NCI-H128 (cell line): ENCODE data around the gene MX2.
"Not testable (repeated sequence)": the region's sequence is repeated elsewhere in the genome, so short reads cannot be mapped to it uniquely, and the experiment has no call there.

Experiments used
- DNase-seq: peaks from one replicate; lab custom pipeline; 2025; ENCODE audit not compliant: unreplicated experiment; lab: John Stamatoyannopoulos, UW

Gene MX2

GRCh38 chr21:41338455-41338854 is 23.4 kb upstream of the MX2 start:
- DNase-seq = peak; percentile 14

DNA sequence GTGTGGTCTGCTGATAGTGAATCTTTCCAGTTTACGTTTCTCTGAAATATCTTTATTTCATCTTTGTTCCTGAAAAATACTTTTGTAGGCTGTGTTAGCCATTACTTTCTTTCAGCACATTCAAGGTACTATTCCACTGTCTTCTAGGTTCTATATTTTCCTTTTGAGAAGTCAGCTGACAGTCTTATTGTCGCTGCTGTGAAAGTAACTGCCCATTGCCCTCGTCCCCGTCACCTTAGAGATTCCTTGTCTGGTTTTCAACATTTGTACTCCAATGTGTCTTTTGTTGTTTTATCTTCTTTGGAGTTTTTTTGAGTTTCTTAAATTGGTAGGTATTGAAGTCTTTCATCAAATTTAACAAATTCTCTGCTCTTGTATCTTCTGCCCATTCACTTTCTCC is 19.8 kb upstream of the MX2 start:
- DNase-seq = no peak

DNA sequence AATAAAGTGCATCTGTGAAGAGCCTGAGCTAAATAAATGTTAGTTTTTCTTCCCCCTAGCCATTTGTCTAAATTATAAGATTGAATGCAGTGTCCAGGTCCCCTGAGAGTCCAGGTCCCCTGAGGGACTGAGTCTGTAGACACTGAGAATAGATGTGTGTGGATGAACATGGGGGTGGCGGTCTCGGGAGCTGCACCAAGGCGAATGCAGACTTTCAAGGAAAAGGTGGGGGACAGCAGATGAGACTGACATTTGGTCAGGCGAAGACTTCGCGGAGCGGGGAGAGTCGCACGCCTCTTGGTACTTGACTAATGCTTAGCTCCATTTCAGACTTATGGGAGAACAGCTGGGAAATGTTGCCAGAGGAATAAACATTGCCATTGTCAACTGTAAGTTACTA is 17.7 kb upstream of the MX2 start:
- DNase-seq = no peak

GRCh38 chr21:41345356-41345755 is 16.5 kb upstream of the MX2 start:
- no peak for DNase-seq

GRCh38 chr21:41345934-41346685 is 15.7 kb upstream of the MX2 start:
- no peak for DNase-seq

GRCh38 chr21:41346758-41347157 is 15.1 kb upstream of the MX2 start:
- DNase-seq = no peak

DNA sequence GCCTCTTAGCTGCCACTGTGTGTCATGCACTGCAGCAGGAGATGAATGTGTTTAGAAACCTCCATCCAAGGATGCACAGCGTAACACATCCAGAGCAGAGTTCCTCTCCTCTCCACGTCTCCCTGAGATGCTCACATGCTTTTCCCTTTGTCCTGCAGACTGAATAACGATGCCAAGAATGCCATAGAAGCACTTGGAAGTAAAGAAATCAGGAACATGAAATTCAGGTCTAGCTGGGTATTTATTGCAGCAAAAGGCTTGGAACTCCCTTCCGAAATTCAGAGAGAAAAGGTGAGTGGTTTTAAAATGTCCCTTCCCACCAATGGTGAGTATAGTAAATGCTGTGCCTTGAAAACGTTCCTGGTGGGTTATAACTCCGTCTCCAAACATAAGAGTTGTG is 13.4 kb upstream of the MX2 start:
- DNase-seq = no peak

DNA sequence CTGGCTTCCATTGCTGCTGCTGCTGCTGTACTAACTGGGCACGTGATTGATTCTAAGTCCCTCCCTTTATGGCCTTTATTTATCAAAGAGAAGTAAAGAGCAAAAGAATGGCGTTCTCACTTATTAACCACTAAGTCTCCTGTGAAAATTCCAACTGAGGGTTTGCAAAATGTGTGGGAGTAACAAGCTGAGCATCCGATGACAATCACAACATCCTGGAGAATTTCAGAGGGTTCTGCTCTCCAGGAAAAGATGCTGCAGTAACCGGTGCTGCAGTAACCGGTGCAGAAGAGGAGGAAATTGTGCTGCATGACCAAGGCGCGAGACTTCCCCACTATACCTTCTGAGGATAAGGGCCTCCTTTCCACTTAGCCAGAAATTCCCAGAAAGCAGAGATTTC is 12.7 kb upstream of the MX2 start:
- DNase-seq = no peak

DNA sequence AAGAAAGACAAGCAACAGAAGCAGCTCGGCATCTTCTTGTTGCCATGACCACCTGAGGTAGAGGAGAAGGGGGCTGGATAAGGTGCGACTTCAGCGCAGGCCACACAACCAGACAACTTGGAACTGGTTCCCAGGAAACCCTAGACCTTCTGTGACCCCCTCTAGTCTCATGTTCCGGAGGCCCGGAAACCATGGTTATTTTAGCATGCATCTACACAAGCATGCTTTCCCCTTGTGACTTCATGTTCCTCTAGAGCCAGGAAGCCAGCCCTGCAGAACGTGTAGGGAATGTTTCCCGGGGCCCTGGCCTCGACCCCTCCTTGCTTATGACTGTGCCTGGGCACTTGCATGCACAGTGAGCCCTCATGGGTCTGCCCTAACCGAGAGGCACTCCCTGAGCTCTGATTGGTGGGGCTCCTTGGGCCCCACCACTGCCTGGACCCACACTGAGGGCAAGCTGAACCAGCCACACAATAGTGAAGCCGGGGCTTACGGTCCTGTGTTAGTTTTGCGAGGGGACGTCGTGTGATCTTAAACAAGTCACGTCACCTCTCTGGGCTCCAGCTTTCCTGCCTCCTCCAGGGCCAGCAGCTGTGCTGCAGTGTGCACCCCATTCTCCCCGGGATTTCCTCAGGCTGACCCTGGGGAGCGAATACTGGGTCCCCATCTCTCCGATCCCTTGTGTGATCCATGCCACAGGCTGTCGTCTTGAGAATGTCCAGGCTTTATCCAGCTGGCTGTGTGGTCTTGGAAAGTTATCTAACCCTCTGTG is 12.0 kb upstream of the MX2 start:
- DNase-seq = no peak

- no peak for DNase-seq
Measured at GRCh38 chr21:41350436-41351155, 11.2 kb upstream of the MX2 start.

DNA sequence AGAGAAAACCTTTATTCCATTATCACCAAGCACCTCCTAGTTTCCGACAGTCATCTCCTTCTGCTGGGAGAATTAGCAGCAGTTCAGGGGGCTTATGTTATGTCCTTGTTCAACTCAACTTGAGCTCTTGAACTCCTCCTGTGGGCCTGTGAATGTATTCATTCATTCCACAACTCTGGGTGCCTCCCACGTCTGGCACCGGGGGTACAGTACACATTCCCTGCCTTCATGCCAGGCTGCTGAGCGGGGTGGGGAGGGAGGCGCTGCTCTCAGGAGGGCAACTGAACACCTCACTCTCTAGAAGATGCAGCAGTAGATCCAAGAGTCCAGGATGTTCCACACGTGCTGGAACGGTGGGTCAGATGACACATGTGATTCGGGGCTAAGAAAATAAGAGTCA is 4.3 kb upstream of the MX2 start:
- DNase-seq = no peak

DNA sequence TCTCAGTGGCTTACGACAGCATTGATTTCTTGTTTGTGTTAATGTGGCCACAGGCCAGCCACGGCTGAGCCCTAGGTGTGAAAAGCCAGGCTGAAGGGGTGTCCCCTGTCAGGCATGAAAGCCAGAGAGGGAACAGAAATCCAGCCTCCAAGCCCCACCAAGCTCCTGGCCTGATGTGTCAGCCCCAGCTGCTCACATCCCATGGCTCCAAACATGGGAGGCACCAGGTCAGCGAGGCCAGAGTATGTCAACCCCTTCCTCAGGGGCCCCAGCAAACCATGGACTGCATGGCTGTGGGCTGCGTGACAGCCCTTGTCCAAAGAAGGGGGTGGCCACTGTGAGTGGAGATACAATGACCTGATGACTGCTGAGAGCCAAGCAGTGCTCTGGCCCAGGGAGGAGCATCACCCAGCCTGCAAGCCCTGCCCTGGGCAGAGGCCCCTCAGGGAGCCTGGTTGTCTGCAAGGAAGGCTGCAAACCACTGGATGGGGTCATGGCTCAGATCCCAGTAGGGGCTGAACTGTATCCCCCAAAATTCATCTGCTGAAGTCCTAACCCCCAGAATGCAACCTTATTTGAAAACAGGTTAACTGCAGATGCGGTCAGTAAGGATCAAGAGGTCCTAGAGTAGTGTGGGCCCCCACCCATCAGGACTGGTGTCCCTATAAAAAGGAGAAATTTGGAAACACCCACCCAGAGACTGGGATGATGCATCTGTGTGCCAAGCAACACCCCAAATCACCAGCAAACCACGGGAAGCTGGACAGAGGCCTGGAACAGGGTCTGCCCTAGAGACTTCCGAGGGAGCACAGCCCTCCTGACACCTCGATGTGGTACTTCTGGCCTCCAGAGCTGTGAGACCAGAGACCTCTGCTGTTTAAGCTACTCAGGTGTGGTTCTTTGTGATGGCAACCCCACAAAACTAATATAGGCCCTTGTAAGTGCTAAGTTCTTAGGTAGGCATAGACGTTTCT is 3.3 kb upstream of the MX2 start:
- DNase-seq = no peak

DNA sequence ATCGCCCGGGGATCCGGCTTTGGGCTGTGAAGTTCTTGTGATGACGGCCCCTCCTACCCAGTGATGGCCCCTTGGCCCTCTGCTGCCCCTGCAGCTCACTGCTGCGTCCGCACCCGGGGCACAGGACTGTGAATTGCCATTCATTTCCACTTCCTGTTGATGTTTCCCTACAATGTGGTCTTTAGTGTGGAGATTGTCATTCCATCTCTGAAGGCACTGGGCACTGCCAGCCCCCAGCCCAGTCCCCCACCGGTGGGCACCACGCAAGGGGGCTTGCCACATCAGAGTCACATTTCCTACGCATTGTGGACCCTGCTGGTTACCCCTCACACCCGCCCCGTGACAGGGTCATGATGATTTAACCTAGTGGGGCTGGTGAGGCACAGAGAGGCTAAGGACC is 2.5 kb upstream of the MX2 start:
- no peak for DNase-seq

GRCh38 chr21:41359754-41360071 is 2.1 kb upstream of the MX2 start:
- DNase-seq = not testable (repeated sequence)

- DNase-seq = no peak
Measured at GRCh38 chr21:41360072-41360821, 1.6 kb upstream of the MX2 start.

- DNase-seq = no peak
Measured at GRCh38 chr21:41361053-41361785, 608 bp upstream of the MX2 start.

DNA sequence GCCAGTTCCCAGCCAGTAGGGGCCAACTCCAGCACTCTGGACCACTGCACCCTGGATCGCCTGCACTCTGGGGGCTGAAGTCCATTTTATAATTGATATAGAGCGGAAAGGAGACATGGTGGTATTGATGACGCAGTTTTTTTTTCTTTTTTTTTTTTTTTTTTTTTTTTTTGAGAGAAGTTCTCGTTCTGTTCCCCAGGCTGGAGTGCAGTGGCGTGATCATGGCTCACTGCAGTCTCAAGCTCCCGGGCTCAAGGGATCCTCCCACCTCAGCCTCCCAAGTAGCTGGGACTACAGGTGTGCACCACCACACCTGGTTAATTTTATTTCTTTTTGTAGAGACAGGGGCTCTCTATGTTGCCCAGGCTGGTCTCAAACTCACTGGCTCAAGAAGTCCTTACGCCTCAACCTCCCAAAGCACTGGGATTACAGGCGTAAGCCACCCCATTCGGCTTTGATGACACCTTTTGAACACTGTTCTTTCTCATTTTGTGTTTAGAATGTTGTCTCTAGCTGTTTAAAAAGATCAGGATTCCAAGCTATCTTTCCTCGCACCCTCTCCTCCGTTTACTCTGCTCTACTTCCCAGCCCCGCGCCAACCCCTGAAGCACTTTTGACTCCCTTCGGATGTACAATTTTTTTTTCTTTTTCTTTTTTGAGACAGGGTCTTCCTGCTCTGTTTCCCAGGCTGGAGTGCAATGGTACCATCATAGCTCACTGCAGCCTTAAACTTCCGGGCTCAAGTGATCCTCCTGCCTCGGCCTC is 960 bp downstream of the MX2 start:
- no peak for DNase-seq

- DNase-seq = no peak
Measured at GRCh38 chr21:41363370-41364270, 1.8 kb downstream of the MX2 start.
